WTC11 (cell line): ENCODE data around the gene SERPINB6. TPM values are rescaled to one million over a fixed set of nuclear protein-coding genes. Genes with fewer than 3 reads are reported as not detected.

Experiments used
- ATAC-seq: fragments of 200-7000 bp; cut with Tn5 transposase; 2 replicates; pipeline ENCODE4 v1.10.0; 2021; ENCODE audit warnings: mild to moderate bottlenecking, moderate library complexity
- CTCF ChIA-PET: fragments of 300-600 bp; sonication (Branson Sonifier 250); formaldehyde crosslinking; loops from one replicate; lab custom pipeline; 2021; ENCODE audit warnings: antibody characterized with exemption; lab: Charles Lee
- POLR2A ChIA-PET: fragments of 350-600 bp; sonication (Branson Sonifier 250); formaldehyde crosslinking; loops from one replicate; lab custom pipeline; 2021; ENCODE audit warnings: antibody characterized with exemption; lab: Charles Lee
- DNase-seq: peaks from one replicate; pipeline ENCODE4 v3.0.0; 2021; ENCODE audit warnings: low spot score
- H3K27ac Mint-ChIP-seq: 2 replicates; pipeline ENCODE4 v1.8.0; 2021; ENCODE audit warnings: mixed read lengths
- H3K27me3 Mint-ChIP-seq: 2 replicates; pipeline ENCODE4 v1.8.0; 2021; ENCODE audit warnings: low read depth, mild to moderate bottlenecking, moderate library complexity, mixed read lengths
- H3K36me3 Mint-ChIP-seq: 2 replicates; pipeline ENCODE4 v1.8.0; 2021; ENCODE audit warnings: mixed read lengths
- H3K4me1 Mint-ChIP-seq: 2 replicates; pipeline ENCODE4 v1.8.0; 2022; ENCODE audit warnings: mixed read lengths
- H3K4me3 Mint-ChIP-seq: 2 replicates; pipeline ENCODE4 v1.8.0; 2021; ENCODE audit warnings: mild to moderate bottlenecking, moderate library complexity, mixed read lengths
- H3K9me3 Mint-ChIP-seq: 2 replicates; pipeline ENCODE4 v1.8.0; 2021; ENCODE audit warnings: mixed read lengths
- AR ChIP-seq: fragments of 250-450 bp; sonication (Bioruptor Pico); IDR thresholded peaks from 2 replicates; pipeline ENCODE4 v1.9.0; 2021; ENCODE audit warnings: mild to moderate bottlenecking
- ATF2 ChIP-seq: sonication (generic); formaldehyde crosslinking; IDR thresholded peaks from 2 replicates; pipeline ENCODE4 v1.8.1; 2022; ENCODE audit warnings: low read depth, missing genetic modification reagents, borderline replicate concordance
- ATF3 ChIP-seq: sonication (generic); formaldehyde crosslinking; conservative IDR thresholded peaks from 2 replicates; pipeline ENCODE4 v1.8.1; 2022; ENCODE audit warnings: mild to moderate bottlenecking, missing genetic modification reagents
- CBFB ChIP-seq: sonication (generic); formaldehyde crosslinking; IDR thresholded peaks from 2 replicates; pipeline ENCODE4 v1.8.1; 2022; ENCODE audit warnings: mild to moderate bottlenecking, low read depth, missing genetic modification reagents
- CDX4 ChIP-seq: fragments of 250-450 bp; sonication (Bioruptor Pico); IDR thresholded peaks from 2 replicates; pipeline ENCODE4 v1.9.0; 2021; ENCODE audit warnings: moderate library complexity, mild to moderate bottlenecking, inconsistent platforms, borderline replicate concordance
- CREB1 ChIP-seq: sonication (generic); formaldehyde crosslinking; IDR thresholded peaks from 2 replicates; pipeline ENCODE4 v1.8.0; 2023; ENCODE audit warnings: mild to moderate bottlenecking, missing genetic modification reagents
- GTF2I ChIP-seq: fragments of 250-450 bp; sonication (Bioruptor Pico); conservative IDR thresholded peaks from 2 replicates; pipeline ENCODE4 v1.4.0; 2021; ENCODE audit warnings: mild to moderate bottlenecking
- JAZF1 ChIP-seq: fragments of 250-450 bp; sonication (Bioruptor Pico); IDR thresholded peaks from 2 replicates; pipeline ENCODE4 v1.9.0; 2021; ENCODE audit warnings: moderate library complexity, mild to moderate bottlenecking, inconsistent platforms
- MAX ChIP-seq: sonication (generic); formaldehyde crosslinking; IDR thresholded peaks from 2 replicates; pipeline ENCODE4 v1.8.0; 2022; ENCODE audit warnings: mild to moderate bottlenecking, missing genetic modification reagents
- MLX ChIP-seq: sonication (generic); formaldehyde crosslinking; IDR thresholded peaks from 2 replicates; pipeline ENCODE4 v1.8.1; 2023; ENCODE audit warnings: mild to moderate bottlenecking, missing genetic modification reagents, moderate library complexity
- NFATC4 ChIP-seq: fragments of 250-450 bp; sonication (Bioruptor Pico); IDR thresholded peaks from 2 replicates; pipeline ENCODE4 v1.9.0; 2021; ENCODE audit warnings: mild to moderate bottlenecking
- ZBTB21 ChIP-seq: sonication (generic); formaldehyde crosslinking; IDR thresholded peaks from 2 replicates; pipeline ENCODE4 v1.8.1; 2023; ENCODE audit warnings: mild to moderate bottlenecking, missing genetic modification reagents, borderline replicate concordance
- ZBTB43 ChIP-seq: sonication (generic); formaldehyde crosslinking; IDR thresholded peaks from 2 replicates; pipeline ENCODE4 v1.8.1; 2023; ENCODE audit warnings: mild to moderate bottlenecking, missing genetic modification reagents
- ZNF138 ChIP-seq: sonication (generic); formaldehyde crosslinking; conservative IDR thresholded peaks from 2 replicates; pipeline ENCODE4 v1.8.1; 2022; ENCODE audit warnings: mild to moderate bottlenecking, moderate library complexity, missing genetic modification reagents
- ZNF317 ChIP-seq: sonication (generic); formaldehyde crosslinking; IDR thresholded peaks from 2 replicates; pipeline ENCODE4 v1.8.1; 2023; ENCODE audit warnings: low read depth, mild to moderate bottlenecking, moderate library complexity, missing genetic modification reagents, borderline replicate concordance
- ZNF396 ChIP-seq: fragments of 250-450 bp; sonication (Bioruptor Pico); IDR thresholded peaks from 2 replicates; pipeline ENCODE4 v1.8.0; 2021; ENCODE audit warnings: mild to moderate bottlenecking, moderate library complexity, borderline replicate concordance
- ZNF532 ChIP-seq: fragments of 250-450 bp; sonication (Bioruptor Pico); IDR thresholded peaks from 2 replicates; pipeline ENCODE4 v1.9.0; 2021; ENCODE audit warnings: mild to moderate bottlenecking, borderline replicate concordance
- total RNA-seq: library from RNA; stranded (reverse); gene quantifications from 3 replicates; pipeline ENCODE4 v1.2.3, GENCODE V29; 2021

SERPINB6 gene
- total RNA-seq, 1 experiment from 2014 or later: 28.0 TPM

GRCh38 chr6:2920671-2921112, 50.7 kb downstream of the SERPINB6 start:
- peaks cover 81% of the 10 kb centered on the region for H3K4me1 Mint-ChIP-seq
- H3K27me3 Mint-ChIP-seq: peaks cover 8% of the 10 kb centered on the region
- no peak overlapping the region for H3K4me3 Mint-ChIP-seq
- peak; percentile 52 for DNase-seq
- peaks cover 9% of the 10 kb centered on the region for H3K9me3 Mint-ChIP-seq
- H3K27ac Mint-ChIP-seq: peak overlapping the region; percentile 78; the same call in 1 of the 2 replicates
- POLR2A ChIA-PET: interaction anchor here (0.6 to 1.2 kb wide), 2 partner anchors 63 to 66 kb away, joined by 3 read pairs; no protein-coding TSS in a partner anchor
- TF ChIP-seq NFATC4 (CRISPR knock-in tag): no peak
- no peak for TF ChIP-seq ZBTB21 (CRISPR knock-in tag)
- TF ChIP-seq GTF2I: no peak
- no peak for TF ChIP-seq ZNF317 (CRISPR knock-in tag)
- TF ChIP-seq CBFB (CRISPR knock-in tag): no peak
- TF ChIP-seq CDX4 (CRISPR knock-in tag): no peak
- no peak for TF ChIP-seq AR (CRISPR knock-in tag)
- no peak for TF ChIP-seq MAX (CRISPR knock-in tag)
- no peak for TF ChIP-seq CREB1 (CRISPR knock-in tag)
- no peak for TF ChIP-seq ATF3 (CRISPR knock-in tag)
- TF ChIP-seq ATF2 (CRISPR knock-in tag): no peak
- TF ChIP-seq ZNF138: no peak
- no peak for TF ChIP-seq ZNF532 (CRISPR knock-in tag)
- no peak for TF ChIP-seq ZBTB43 (CRISPR knock-in tag)
- TF ChIP-seq JAZF1 (CRISPR knock-in tag): no peak
- TF ChIP-seq ZNF396 (CRISPR knock-in tag): no peak
- no peak for TF ChIP-seq MLX (CRISPR knock-in tag)
- peaks cover 8% of the 10 kb centered on the region for H3K36me3 Mint-ChIP-seq
- ATAC-seq: peak; percentile 75
- CTCF ChIA-PET: interaction anchor here (0.9 to 2.1 kb wide), 7 partner anchors 11 to 130 kb away, joined by 3 to 14 read pairs (median 7); no protein-coding TSS in a partner anchor
